Ovary (tissue), 9 donors: Measurements from ENCODE around the gene C5orf47. TPM values are rescaled to one million over a fixed set of nuclear protein-coding genes. Genes with fewer than 3 reads are reported as not detected.

Experiments
- DNase-seq, 5 donors: peaks; one replicate each; pipeline ENCODE4 v3.0.0-alpha.2; 2019 to 2020
- H3K27ac ChIP-seq, 2 donors: fragments of 200-600 bp; one replicate each; pipeline versions ENCODE4 v1.5.1 to v1.8.0; 2019 to 2022
- H3K27me3 ChIP-seq: fragments of 200-600 bp; one replicate; pipeline ENCODE4 v1.8.0; 2022
- H3K36me3 ChIP-seq: fragments of 200-600 bp; sonication (generic); one replicate; pipeline ENCODE4 v1.5.1; 2019
- H3K4me1 ChIP-seq: one replicate; pipeline ENCODE4 v1.8.1; 2013; ENCODE audit warnings: mild to moderate bottlenecking, moderate library complexity; ENCODE audit not compliant: insufficient read depth
- H3K4me3 ChIP-seq: fragments of 200-600 bp; sonication (generic); one replicate; pipeline ENCODE4 v1.5.1; 2017
- H3K9me3 ChIP-seq, 2 donors: fragments of 200-600 bp in 1 of 2; sonication (generic) in 1 of 2; one replicate each; pipeline versions ENCODE4 v1.5.1 to v1.8.1; 2013 to 2019; ENCODE audit warnings: mild to moderate bottlenecking in 1 of 2, moderate library complexity in 1 of 2
- CTCF ChIP-seq, 3 donors: fragments of 450-650 bp in 2 of 3; fragments of 200-600 bp in 1 of 3; IDR thresholded peaks; one replicate each; pipeline versions ENCODE4 v1.5.1 to v1.8.0; 2016 to 2022; ENCODE audit warnings: antibody characterized with exemption in 3 of 3, mild to moderate bottlenecking in 1 of 3
- EP300 ChIP-seq: sonication (generic); formaldehyde crosslinking; IDR thresholded peaks from one replicate; pipeline ENCODE4 v1.6.1; 2017; ENCODE audit warnings: antibody characterized with exemption
- POLR2A ChIP-seq: fragments of 450-650 bp; IDR thresholded peaks from one replicate; pipeline ENCODE4 v1.6.1; 2017; ENCODE audit warnings: antibody characterized with exemption, mild to moderate bottlenecking, moderate library complexity
- WGBS, 3 donors: extraction: QIAGEN DNeasy Blood & Tissue Kit in 1 of 3; methylation state at CpG; one replicate each; pipeline versions ENCODE4 v1.1.5 to v1.1.7; 2013 to 2017; 5-methylcytosine and 5-hydroxymethylcytosine counted together
- intact Hi-C, 4 donors: fragments of 100-400 bp; cut with DNase I; formaldehyde crosslinking; loops; one replicate each; pipeline versions ENCODE4 v1.11.0 to v1.15.1; 2022 to 2023
- polyA plus RNA-seq, 2 donors: library from polyadenylated mRNA; stranded (reverse); fragments of 200-250 nt in 1 of 2; fragments of 350-450 nt in 1 of 2; fragmentation: Illumina TruSeq in 1 of 2; extraction: RNeasy Lipid Tissue Mini Kit (QIAGEN cat#74804) in 1 of 2; gene quantifications; one replicate each; pipeline ENCODE4 v1.2.3, GENCODE V29; 2013 to 2014
- total RNA-seq, 7 donors: library from RNA; depleted of rRNA in 2 of 7; stranded (reverse); fragments of >200 nt in 2 of 7; fragmentation: NEBNext Ultra II Directional in 3 of 7; extraction: Animal tissue kit (Norgen Biotek cat#: 25700) in 3 of 7; gene quantifications; one replicate each; pipeline versions ENCODE4 v1.1.0 to v1.2.4, GENCODE V29; 2016 to 2023
- donor health status: DM: no; HTN: no; CAD: no; lungs with moderate emphysema.
- donor health status: DM: no; HTN: no; CAD: no.
- donor health status: Bipolar disorder and iron deficiency.
- donor health status: DM: yes; HTN: yes; CAD: no.
- donor health status: DM: no; HTN: no; CAD: no.
- donor health status: DM: yes; HTN: yes; CAD: no.

Gene C5orf47
- total and polyA plus RNA-seq, 9 donors = 0.15 TPM; not detected in 8

GRCh38 chr5:173962436-173962972, 26.5 kb upstream of the C5orf47 start:
- Histone ChIP-seq H3K4me1 (no peaks in the 10 kb centered on the region), H3K36me3 (no peaks in the 10 kb centered on the region), H3K27me3 (no peaks in the 10 kb centered on the region), H3K9me3 (no peaks in the 10 kb centered on the region), H3K4me3 (no peak overlapping the region), H3K27ac (no peak overlapping the region)
- WGBS, 3 donors = 86 to 94% (median 93%) methylated on average over 3 of the region's 3 CpGs
- no peak for TF ChIP-seq CTCF (IDR thresholded peaks at IDR 0.05)
- no peak for TF ChIP-seq EP300
- TF ChIP-seq POLR2A = no peak
- DNase-seq = no peak
- intact Hi-C loops = no loop called here

- Histone ChIP-seq H3K27ac (no peak overlapping the region), H3K4me3 (no peak overlapping the region), H3K9me3 (no peaks in the 10 kb centered on the region), H3K27me3 (no peaks in the 10 kb centered on the region), H3K4me1 (no peaks in the 10 kb centered on the region), H3K36me3 (no peaks in the 10 kb centered on the region)
- intact Hi-C loops = no loop called here
- 37 to 52% (median 48%) methylated on average over 10 of the region's 10 CpGs for WGBS, 3 donors
- no peak for DNase-seq
- TF ChIP-seq EP300 = no peak
Measured at GRCh38 chr5:173963182-173963838, 25.7 kb upstream of the C5orf47 start.

- H3K9me3 ChIP-seq = no peaks in the 10 kb centered on the region
- TF ChIP-seq CTCF (IDR thresholded peaks at IDR 0.05) = no peak
- no peak for TF ChIP-seq POLR2A
- no peak for TF ChIP-seq EP300
- no peaks in the 10 kb centered on the region for H3K36me3 ChIP-seq
- DNase-seq = no peak
- H3K4me1 ChIP-seq = no peaks in the 10 kb centered on the region
- WGBS, 3 donors = 68 to 77% (median 77%) methylated on average over 19 of the region's 19 CpGs
- no peaks in the 10 kb centered on the region for H3K27me3 ChIP-seq
- intact Hi-C loops = no loop called here
- H3K27ac ChIP-seq = no peak overlapping the region
- H3K4me3 ChIP-seq = no peak overlapping the region
Measured at GRCh38 chr5:173963867-173964441, 25.0 kb upstream of the C5orf47 start.

- DNase-seq = no peak
- TF ChIP-seq POLR2A (no peak), CTCF (IDR thresholded peaks at IDR 0.05) (no peak), EP300 (no peak)
- no peaks in the 10 kb centered on the region for H3K27me3 ChIP-seq
- H3K4me1 ChIP-seq = no peaks in the 10 kb centered on the region
- 85 to 100% (median 90%) methylated on average over 1 of the region's 1 CpG for WGBS, 3 donors
- H3K4me3 ChIP-seq = no peak overlapping the region
- H3K27ac ChIP-seq = no peak overlapping the region
- H3K36me3 ChIP-seq = no peaks in the 10 kb centered on the region
- no peaks in the 10 kb centered on the region for H3K9me3 ChIP-seq
- intact Hi-C loops = no loop called here
Measured at GRCh38 chr5:173964506-173964905, 24.5 kb upstream of the C5orf47 start.

- intact Hi-C loops = no loop called here
Measured at GRCh38 chr5:173967241-173967640, 21.7 kb upstream of the C5orf47 start.

More at GRCh38 chr5:173967241-173967640, 21.7 kb upstream of the C5orf47 start:
- Histone ChIP-seq H3K27me3 (no peaks in the 10 kb centered on the region), H3K9me3 (no peaks in the 10 kb centered on the region), H3K36me3 (no peaks in the 10 kb centered on the region), H3K4me3 (no peak overlapping the region), H3K4me1 (no peaks in the 10 kb centered on the region), H3K27ac (no peak overlapping the region)
- WGBS, 3 donors = 31 to 34% (median 33%) methylated on average over 4 of the region's 4 CpGs
- no peak for TF ChIP-seq POLR2A
- TF ChIP-seq EP300 = no peak
- no peak for TF ChIP-seq CTCF (IDR thresholded peaks at IDR 0.05)
- no peak for DNase-seq
